RWPE2 (cell line): ENCODE data around the gene TSGA10IP.

Experiments used
- ATAC-seq: fragments of 200-7000 bp; cut with Tn5 transposase; 3 replicates; pipeline ENCODE4 v1.9.1; 2021; ENCODE audit warnings: low read depth
- DNase-seq: peaks from one replicate; pipeline ENCODE4 v3.0.0-alpha.2; 2020; ENCODE audit warnings: low spot score
- H3K27ac ChIP-seq: fragments of 450-650 bp; 2 replicates; pipeline ENCODE4 v1.5.1; 2017; ENCODE audit warnings: mild to moderate bottlenecking; ENCODE audit not compliant: poor library complexity, severe bottlenecking
- H3K27me3 ChIP-seq: fragments of 250-450 bp; sonication (Bioruptor Pico); 2 replicates; pipeline ENCODE4 v1.5.1; 2021; ENCODE audit warnings: mild to moderate bottlenecking, moderate library complexity; ENCODE audit not compliant: insufficient read depth, poor library complexity, severe bottlenecking
- H3K36me3 ChIP-seq: fragments of 250-450 bp; sonication (Bioruptor Pico); 2 replicates; pipeline ENCODE4 v1.5.1; 2020; ENCODE audit warnings: low read depth, mild to moderate bottlenecking, moderate library complexity
- H3K4me1 ChIP-seq: fragments of 250-450 bp; sonication (Bioruptor Pico); 2 replicates; pipeline ENCODE4 v1.5.1; 2021; ENCODE audit warnings: mild to moderate bottlenecking, moderate library complexity; ENCODE audit not compliant: insufficient read depth, poor library complexity, severe bottlenecking
- H3K4me3 ChIP-seq: fragments of 250-450 bp; sonication (Bioruptor Pico); 2 replicates; pipeline ENCODE4 v1.5.1; 2021; ENCODE audit warnings: mild to moderate bottlenecking, moderate library complexity; ENCODE audit not compliant: severe bottlenecking
- H3K9me3 ChIP-seq: fragments of 250-450 bp; sonication (Bioruptor Pico); 2 replicates; pipeline ENCODE4 v1.5.1; 2021; ENCODE audit warnings: mild to moderate bottlenecking, moderate library complexity; ENCODE audit not compliant: severe bottlenecking
- TF ChIP-seq, protein P1 (sequence below): fragments of 450-650 bp; IDR thresholded peaks from one replicate; pipeline ENCODE4 v1.5.1; 2017; ENCODE audit warnings: mild to moderate bottlenecking, moderate library complexity; ENCODE audit not compliant: poor library complexity, severe bottlenecking

Gene TSGA10IP

GRCh38 chr11:65912845-65913244 is 32.4 kb upstream of the TSGA10IP start:
- TF ChIP-seq, protein P1, sequence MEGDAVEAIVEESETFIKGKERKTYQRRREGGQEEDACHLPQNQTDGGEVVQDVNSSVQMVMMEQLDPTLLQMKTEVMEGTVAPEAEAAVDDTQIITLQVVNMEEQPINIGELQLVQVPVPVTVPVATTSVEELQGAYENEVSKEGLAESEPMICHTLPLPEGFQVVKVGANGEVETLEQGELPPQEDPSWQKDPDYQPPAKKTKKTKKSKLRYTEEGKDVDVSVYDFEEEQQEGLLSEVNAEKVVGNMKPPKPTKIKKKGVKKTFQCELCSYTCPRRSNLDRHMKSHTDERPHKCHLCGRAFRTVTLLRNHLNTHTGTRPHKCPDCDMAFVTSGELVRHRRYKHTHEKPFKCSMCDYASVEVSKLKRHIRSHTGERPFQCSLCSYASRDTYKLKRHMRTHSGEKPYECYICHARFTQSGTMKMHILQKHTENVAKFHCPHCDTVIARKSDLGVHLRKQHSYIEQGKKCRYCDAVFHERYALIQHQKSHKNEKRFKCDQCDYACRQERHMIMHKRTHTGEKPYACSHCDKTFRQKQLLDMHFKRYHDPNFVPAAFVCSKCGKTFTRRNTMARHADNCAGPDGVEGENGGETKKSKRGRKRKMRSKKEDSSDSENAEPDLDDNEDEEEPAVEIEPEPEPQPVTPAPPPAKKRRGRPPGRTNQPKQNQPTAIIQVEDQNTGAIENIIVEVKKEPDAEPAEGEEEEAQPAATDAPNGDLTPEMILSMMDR, result no peak
- DNase-seq (peak; percentile 85), ATAC-seq (peak; percentile 2; the same call in 1 of the 3 replicates)
- no peaks in the 10 kb centered on the region for H3K9me3 ChIP-seq
- H3K4me1 ChIP-seq, result peaks cover 63% of the 10 kb centered on the region
- no peaks in the 10 kb centered on the region for H3K27me3 ChIP-seq
- peaks cover 13% of the 10 kb centered on the region; the same call in 1 of the 2 replicates for H3K36me3 ChIP-seq
- peak overlapping the region; percentile 98 for H3K27ac ChIP-seq
- H3K4me3 ChIP-seq, result no peak overlapping the region

GRCh38 chr11:65915101-65915820 is 30.0 kb upstream of the TSGA10IP start:
- DNase-seq (no peak), ATAC-seq (peak; percentile 0; the same call in 1 of the 3 replicates)
- TF ChIP-seq, protein P1, result no peak
- Histone ChIP-seq H3K4me1 (peaks cover 68% of the 10 kb centered on the region), H3K4me3 (no peak overlapping the region), H3K36me3 (peaks cover 19% of the 10 kb centered on the region; the same call in 1 of the 2 replicates), H3K9me3 (no peaks in the 10 kb centered on the region), H3K27ac (peak overlapping the region; percentile 98), H3K27me3 (no peaks in the 10 kb centered on the region)

GRCh38 chr11:65915821-65916251 is 29.4 kb upstream of the TSGA10IP start:
- DNase-seq, result peak; percentile 95
- Histone ChIP-seq H3K27me3 (no peaks in the 10 kb centered on the region), H3K4me3 (peak overlapping the region; percentile 18), H3K27ac (peak overlapping the region; percentile 98), H3K4me1 (peaks cover 74% of the 10 kb centered on the region), H3K36me3 (peaks cover 23% of the 10 kb centered on the region; the same call in 1 of the 2 replicates), H3K9me3 (no peaks in the 10 kb centered on the region)
- ATAC-seq, result peak; percentile 71
- TF ChIP-seq, protein P1, result no peak

GRCh38 chr11:65916391-65916790 is 28.9 kb upstream of the TSGA10IP start:
- no peaks in the 10 kb centered on the region for H3K27me3 ChIP-seq
- peaks cover 72% of the 10 kb centered on the region for H3K4me1 ChIP-seq
- TF ChIP-seq, protein P1, result no peak
- ATAC-seq, result no peak
- H3K9me3 ChIP-seq, result no peaks in the 10 kb centered on the region
- H3K27ac ChIP-seq, result peak overlapping the region; percentile 98
- peak overlapping the region; percentile 18 for H3K4me3 ChIP-seq
- peaks cover 29% of the 10 kb centered on the region; the same call in 1 of the 2 replicates for H3K36me3 ChIP-seq
- no peak for DNase-seq

DNA sequence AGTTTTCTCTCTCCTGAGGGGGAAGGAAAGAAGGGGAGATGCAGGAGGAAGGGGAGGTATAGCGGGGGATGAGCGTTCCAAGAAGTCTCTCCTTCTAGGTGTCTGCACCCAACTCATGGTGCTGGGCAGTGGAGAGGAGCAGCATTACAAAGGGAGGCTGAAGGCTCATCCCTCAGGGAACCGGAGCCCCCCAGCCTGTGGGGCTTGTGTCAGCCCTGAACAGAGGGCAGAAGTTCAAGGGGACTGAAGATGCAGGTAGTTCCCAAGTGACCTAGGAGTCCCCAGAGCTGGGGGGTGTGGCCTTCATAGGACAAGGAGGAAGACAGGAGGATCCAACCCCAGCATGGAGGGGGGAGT is 28.2 kb upstream of the TSGA10IP start:
- Histone ChIP-seq H3K4me3 (no peak overlapping the region), H3K4me1 (peaks cover 65% of the 10 kb centered on the region), H3K27ac (peak overlapping the region; percentile 98), H3K27me3 (no peaks in the 10 kb centered on the region), H3K36me3 (peaks cover 35% of the 10 kb centered on the region), H3K9me3 (no peaks in the 10 kb centered on the region)
- DNase-seq (no peak), ATAC-seq (no peak)
- TF ChIP-seq, protein P1, result no peak
